ENCODE data around the gene CFAP45. TPM values are rescaled to one million over a fixed set of nuclear protein-coding genes. Genes with fewer than 3 reads are reported as not detected.

The CFAP45 gene
- total and polyA plus RNA-seq, 9 of the 15 experiments (the other 6 are each of a cell fraction or from before 2014, with no cell fraction given): 0.65 to 2.4 (median 1.5) TPM

DNA sequence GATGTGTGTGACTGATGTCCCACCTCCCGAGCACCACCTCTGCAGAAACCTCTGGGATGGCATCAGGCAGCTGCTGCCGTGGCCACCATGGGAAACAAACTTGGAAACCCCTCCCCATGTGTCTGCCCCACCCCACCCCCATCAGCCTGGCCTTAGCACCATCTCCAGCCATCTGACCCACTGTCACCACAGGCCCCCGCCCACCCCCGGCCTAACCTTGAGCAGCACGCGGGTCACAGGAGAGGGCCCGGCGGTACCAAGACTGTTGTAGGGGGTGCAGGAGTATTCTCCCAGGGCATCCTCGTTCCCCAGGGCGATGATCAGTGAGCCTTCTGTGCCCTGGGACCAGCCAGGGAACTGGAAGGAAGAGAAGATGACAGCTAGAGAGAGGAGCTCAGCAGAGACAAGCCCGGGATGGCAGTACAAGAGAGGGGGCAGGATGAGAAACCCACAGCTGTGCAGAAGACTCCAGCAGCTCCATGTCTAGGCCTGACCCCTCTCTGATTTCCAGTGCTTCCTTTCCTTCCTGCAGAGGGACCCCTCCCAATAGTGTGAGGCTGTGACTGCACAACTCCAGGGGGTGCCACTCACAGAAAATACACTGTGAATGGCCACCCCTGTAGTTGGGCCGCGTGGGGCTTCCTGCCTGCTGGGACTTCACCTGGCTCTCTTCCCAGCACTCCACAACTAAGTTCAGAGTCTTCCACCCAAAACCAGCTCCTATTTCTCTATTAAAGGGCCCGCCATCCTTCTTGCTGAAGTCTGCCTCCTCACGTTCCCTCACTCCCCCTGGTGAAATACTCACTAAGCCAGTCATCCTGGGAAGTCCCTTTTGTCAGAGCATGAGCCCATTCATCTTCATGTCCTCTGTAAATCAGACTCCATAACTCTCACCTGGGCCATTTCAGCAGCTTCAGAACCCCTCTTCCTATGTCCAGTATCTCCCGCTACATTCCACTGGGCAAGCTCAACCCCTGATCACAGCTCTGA is 32.6 kb upstream of the CFAP45 start:
- no peak overlapping the region for H3K4me3 ChIP-seq
- H3K27me3 ChIP-seq (ENCODE audit: control insufficient read depth in 2 of 2, insufficient read depth in 2 of 2, low read length in 2 of 2): peaks cover 9 to 51% of the 10 kb centered on the region in 2 experiments; a peak in 4 of 5 replicates
- POLR2A ChIA-PET: interaction anchor here (0.5 to 1.0 kb wide), 3 partner anchors 8 to 45 kb away, joined by 3 to 4 read pairs (median 3); partner anchors contain the start of gene TAGLN2
- TF ChIP-seq, protein P1, sequence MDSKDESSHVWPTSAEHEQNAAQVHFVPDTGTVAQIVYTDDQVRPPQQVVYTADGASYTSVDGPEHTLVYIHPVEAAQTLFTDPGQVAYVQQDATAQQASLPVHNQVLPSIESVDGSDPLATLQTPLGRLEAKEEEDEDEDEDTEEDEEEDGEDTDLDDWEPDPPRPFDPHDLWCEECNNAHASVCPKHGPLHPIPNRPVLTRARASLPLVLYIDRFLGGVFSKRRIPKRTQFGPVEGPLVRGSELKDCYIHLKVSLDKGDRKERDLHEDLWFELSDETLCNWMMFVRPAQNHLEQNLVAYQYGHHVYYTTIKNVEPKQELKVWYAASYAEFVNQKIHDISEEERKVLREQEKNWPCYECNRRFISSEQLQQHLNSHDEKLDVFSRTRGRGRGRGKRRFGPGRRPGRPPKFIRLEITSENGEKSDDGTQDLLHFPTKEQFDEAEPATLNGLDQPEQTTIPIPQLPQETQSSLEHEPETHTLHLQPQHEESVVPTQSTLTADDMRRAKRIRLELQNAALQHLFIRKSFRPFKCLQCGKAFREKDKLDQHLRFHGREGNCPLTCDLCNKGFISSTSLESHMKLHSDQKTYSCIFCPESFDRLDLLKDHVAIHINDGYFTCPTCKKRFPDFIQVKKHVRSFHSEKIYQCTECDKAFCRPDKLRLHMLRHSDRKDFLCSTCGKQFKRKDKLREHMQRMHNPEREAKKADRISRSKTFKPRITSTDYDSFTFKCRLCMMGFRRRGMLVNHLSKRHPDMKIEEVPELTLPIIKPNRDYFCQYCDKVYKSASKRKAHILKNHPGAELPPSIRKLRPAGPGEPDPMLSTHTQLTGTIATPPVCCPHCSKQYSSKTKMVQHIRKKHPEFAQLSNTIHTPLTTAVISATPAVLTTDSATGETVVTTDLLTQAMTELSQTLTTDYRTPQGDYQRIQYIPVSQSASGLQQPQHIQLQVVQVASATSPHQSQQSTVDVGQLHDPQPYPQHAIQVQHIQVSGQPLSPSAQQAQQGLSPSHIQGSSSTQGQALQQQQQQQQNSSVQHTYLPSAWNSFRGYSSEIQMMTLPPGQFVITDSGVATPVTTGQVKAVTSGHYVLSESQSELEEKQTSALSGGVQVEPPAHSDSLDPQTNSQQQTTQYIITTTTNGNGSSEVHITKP (IDR thresholded peaks at IDR 0.05; ENCODE audit: partially characterized antibody): peak; percentile 23
- TF ChIP-seq SAFB (IDR thresholded peaks at IDR 0.05; ENCODE audit: borderline replicate concordance, low read depth, low read length): no peak
- TF ChIP-seq ZBTB8A (IDR thresholded peaks at IDR 0.05; ENCODE audit: partially characterized antibody): no peak
- WGBS (ENCODE audit: insufficient coverage, low coverage, missing lambda C conversion rate): 25% methylated on average over 13 of the region's 16 CpGs
- FAIRE-seq (no peak), DNase-seq (ENCODE audit: extremely low read depth in 1 of 4, low spot score in 3 of 4) (no peak), ATAC-seq (no peak)
- no peaks in the 10 kb centered on the region for H3K9me1 ChIP-seq (ENCODE audit: control insufficient read depth, insufficient read depth, low read length)
- no peak overlapping the region for H2AFZ ChIP-seq (ENCODE audit: low read depth, low read length)
- no peak overlapping the region for H3K27ac ChIP-seq (ENCODE audit: extremely low read depth, low read depth, low read length)
- no peaks in the 10 kb centered on the region for H3K9me3 ChIP-seq (replicated peaks; ENCODE audit: control insufficient read depth, insufficient read depth, low read depth, low read length)
- H4K20me1 ChIP-seq (replicated peaks; ENCODE audit: control insufficient read depth, insufficient read depth, low read length): no peaks in the 10 kb centered on the region; the same call in 1 of the 2 replicates
- H3K79me2 ChIP-seq (ENCODE audit: control insufficient read depth, insufficient read depth, low read length): no peaks in the 10 kb centered on the region
- intact Hi-C loops (cut with micrococcal nuclease): no loop called here
- no peak overlapping the region; a peak in 1 of 4 replicates for H3K9ac ChIP-seq (ENCODE audit: insufficient read depth in 1 of 2, low read depth in 2 of 2, low read length in 2 of 2)
- no peak overlapping the region for H3K4me2 ChIP-seq (ENCODE audit: insufficient read depth, low read length)
- in situ Hi-C loops (cut with MboI): no loop called here
- CTCF ChIA-PET (ENCODE audit: low intra/inter-chr PET ratio): no interaction called here
- peaks cover 8 to 48% of the 10 kb centered on the region in 2 experiments; a peak in 4 of 5 replicates for H3K4me1 ChIP-seq (replicated peaks in 1 of 2; ENCODE audit: control insufficient read depth in 2 of 2, insufficient read depth in 2 of 2, low read length in 2 of 2)
- no peaks in the 10 kb centered on the region for H3K36me3 ChIP-seq (ENCODE audit: control insufficient read depth, insufficient read depth, low read length)
- no TSS peak for BruUV-seq (replicated peaks)

Data from K562 (cell line).